Stimulated activated CD8-positive, alpha-beta memory T cell treated with anti-CD3 and anti-CD28 coated beads, Interleukin-2, amount 100 ng/mL, for 48 hours (primary cell): ENCODE measurements around the gene CFAP54.
"Not testable (repeated sequence)": the region's sequence is repeated elsewhere in the genome, so short reads cannot be mapped to it uniquely, and the experiment has no call there.

ENCODE experiments used
- DNase-seq, 2 donors: peaks; one replicate each; pipeline ENCODE4 v3.0.0-alpha.2; 2020; ENCODE audit warnings: low read depth in 2 of 2

The CFAP54 gene

DNA sequence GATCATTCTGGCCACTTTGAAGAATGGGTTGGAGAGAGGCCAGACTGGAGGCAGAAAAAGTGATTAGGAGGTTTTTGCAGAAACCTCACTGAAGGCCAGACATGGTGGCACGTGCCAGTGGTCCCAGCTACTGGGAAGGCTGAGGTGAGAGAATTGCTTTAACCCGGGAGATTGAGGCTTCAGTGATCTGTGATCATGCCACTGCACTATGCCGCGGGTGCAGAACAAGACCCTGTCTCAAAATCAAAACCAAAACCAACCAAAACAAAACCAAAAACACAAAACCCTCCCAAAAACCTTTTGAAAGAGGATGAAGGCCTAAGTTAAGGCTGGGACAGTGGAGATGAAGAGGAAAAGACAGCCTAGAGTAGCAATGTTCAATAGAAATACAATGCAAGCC is 15.2 kb upstream of the CFAP54 start:
- no peak for DNase-seq

- DNase-seq = no peak
Measured at GRCh38 chr12:96478011-96478410, 11.4 kb upstream of the CFAP54 start.

DNA sequence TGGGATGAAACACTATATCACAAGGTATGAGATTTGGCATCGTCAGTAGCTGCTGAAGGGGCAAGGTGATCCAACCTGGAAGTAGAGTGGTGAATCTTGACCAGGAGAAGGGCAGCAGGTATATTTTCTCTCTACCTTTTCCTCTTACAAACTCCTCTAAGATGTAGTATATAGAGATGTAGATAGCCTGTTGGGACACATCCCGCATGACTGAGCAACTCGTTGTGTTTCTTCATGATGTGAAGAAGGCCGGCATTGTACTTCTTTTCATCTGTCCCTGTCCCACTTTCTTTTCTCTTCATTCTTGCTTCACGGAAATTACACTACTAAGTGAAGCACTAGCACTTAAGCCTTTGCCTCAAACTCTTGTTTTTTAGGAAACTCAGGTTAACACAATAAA is 7.3 kb upstream of the CFAP54 start:
- no peak for DNase-seq

DNA sequence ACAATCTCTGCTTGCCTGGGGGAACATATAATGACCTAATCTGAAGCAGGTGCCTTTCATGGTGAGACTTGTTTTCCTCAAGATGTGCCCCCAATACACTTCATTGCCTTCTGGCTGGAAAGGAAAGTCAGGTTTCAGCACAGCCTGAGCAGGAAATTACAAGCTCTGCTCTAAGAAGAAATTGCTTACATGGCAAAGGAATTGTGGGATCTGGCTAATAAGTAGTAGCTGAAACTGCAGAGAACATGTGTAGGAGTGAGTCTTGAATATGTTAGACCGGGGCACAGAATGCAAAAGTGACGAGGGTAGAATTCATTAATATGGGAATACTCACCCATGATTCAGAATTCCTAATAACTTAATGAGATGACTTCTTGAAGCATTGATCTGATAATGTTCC is 6.3 kb upstream of the CFAP54 start:
- no peak for DNase-seq

- DNase-seq = no peak
Measured at GRCh38 chr12:96486751-96487613, 2.4 kb upstream of the CFAP54 start.

GRCh38 chr12:96487634-96488033 is 1.7 kb upstream of the CFAP54 start:
- DNase-seq = no peak

DNA sequence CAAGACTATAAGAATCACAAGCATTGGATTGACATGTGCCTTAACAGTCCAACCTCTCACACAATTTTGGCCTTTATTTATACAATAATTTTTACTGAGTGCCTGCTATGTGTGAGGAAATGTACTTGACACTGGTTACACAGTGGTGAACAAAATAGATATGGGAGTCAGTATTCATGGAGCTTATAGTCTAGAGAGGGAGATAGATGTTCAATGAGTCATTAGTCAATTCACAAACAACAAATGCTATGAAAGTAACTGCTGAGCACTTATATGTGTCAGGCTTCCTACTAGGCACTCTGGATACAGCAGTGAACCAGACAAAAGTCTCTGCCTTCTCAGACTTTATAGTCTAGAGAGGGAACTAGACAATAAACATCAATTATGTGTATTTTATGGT is 3.7 kb downstream of the CFAP54 start:
- DNase-seq = no peak

DNA sequence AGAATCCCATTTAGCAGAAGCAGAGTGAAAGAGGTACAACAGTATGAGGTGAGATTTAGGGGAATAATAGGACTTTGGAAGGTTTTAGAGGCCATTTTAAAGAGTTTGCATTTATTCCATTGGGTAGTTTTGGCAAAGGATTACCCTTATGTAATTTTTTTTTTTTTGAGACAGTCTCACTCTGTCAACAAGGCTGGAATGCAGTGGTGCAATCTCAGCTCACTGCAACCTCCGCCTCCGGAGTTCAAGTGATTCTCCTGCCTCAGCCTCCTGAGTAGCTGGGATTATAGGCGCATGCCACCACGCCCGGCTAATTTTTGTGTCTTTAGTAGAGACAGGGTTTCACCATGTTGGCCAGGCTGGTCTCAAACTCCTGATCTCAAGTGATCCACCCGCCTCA is 4.8 kb downstream of the CFAP54 start:
- DNase-seq = not testable (repeated sequence)

GRCh38 chr12:96495155-96495554 is 5.8 kb downstream of the CFAP54 start:
- DNase-seq = no peak

DNA sequence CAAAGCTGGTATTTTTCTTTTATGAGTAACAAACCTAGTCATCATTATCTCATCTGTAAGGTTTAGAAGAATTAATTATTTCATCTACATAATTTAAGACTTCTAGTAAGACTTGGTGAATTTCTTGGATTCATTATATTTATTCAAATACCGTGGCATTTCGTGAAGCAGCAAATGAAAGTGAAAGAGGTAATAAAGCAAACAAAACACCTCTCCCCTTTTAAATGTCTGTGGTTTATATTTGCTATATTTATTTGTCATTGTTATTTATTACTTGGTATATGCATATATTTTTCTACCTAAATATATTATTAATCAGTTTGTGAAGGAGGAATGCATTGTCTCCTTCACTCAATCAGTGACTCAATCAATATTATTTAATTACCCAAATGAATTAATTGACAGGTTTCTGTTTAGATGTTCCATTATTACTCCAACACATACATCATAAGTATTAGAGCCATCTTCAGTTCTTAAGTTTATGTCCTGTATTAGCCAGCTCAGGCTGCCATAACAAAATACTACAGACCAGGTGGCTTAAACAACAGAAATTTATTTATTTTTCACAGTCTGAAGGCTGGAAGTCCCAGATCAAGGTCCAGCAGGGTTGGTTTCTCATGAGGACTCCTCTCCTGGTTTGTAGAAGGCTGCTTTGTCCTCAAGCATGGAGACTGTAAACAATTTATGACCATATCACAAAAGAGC is 6.6 kb downstream of the CFAP54 start:
- DNase-seq = no peak

GRCh38 chr12:96496944-96497343 is 7.6 kb downstream of the CFAP54 start:
- DNase-seq = no peak

DNA sequence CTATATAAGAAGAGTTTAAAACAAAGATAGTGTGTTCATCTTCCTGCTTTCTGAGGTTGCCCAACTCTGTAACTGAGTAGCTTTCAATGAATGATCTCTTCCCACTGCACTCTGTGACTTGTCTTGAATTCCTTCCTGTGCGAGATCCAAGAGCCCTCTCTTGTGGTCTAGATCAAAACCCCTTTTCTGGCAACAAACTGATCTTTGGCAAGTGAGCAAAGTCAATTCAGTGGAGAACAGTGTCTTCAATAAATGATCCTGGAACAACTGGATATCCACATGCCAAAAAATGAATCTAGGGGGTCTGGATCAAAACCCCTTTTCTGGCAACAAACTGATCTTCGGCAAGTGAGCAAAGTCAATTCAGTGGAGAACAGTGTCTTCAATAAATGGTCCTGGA is 8.5 kb downstream of the CFAP54 start:
- no peak for DNase-seq

- no peak for DNase-seq
Measured at GRCh38 chr12:96500693-96501092, 11.3 kb downstream of the CFAP54 start.

DNA sequence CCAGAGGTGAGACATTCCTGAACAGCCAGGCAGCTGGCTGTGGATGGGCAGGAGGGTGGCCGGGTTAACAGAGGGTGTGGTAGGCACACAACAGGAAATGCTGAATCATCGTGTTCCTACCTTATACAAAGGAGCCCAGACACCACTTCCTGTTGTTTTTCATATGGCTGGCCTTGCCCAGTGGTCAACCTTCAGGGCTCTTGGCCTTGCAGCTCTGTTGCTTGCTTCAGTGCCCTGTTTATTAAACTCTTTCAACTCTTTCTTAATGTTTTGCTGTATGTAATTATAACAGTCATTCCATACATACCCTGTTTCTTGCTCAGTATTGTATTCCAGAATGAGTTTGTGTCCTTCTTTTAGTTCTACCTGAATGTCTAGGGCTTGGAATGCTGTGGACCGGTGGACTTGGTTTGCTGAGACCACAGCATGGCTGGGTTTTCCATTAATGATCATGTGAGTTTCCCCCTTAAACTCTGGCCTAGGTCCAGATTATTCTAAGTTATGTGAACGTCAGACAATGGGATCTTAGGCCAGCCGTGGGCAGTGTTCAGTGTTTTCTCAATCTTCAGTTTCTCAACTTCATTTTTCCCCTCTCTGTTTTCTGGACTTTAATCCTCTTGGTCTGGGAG is 11.9 kb downstream of the CFAP54 start:
- DNase-seq = no peak

DNA sequence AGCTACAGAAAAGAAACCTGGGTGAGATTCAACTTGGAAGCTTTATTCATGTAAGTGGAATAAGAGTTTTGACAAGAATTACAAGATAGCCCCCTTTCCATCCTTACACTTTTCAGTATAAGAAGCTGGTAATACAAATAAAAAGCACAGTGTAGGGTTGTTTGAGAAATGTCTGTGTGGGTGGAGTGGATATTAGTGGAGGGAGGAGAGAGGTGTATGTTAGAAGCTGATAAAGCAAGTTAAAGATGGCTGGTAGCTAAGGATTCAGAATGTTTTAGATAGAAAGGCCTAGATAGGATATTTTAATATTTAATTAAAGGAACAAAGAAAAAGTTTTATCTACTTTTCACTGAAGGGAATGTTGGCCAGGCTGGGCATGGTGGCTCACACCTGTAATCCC is 12.5 kb downstream of the CFAP54 start:
- no peak for DNase-seq

GRCh38 chr12:96502477-96502876 is 13.1 kb downstream of the CFAP54 start:
- no peak for DNase-seq

DNA sequence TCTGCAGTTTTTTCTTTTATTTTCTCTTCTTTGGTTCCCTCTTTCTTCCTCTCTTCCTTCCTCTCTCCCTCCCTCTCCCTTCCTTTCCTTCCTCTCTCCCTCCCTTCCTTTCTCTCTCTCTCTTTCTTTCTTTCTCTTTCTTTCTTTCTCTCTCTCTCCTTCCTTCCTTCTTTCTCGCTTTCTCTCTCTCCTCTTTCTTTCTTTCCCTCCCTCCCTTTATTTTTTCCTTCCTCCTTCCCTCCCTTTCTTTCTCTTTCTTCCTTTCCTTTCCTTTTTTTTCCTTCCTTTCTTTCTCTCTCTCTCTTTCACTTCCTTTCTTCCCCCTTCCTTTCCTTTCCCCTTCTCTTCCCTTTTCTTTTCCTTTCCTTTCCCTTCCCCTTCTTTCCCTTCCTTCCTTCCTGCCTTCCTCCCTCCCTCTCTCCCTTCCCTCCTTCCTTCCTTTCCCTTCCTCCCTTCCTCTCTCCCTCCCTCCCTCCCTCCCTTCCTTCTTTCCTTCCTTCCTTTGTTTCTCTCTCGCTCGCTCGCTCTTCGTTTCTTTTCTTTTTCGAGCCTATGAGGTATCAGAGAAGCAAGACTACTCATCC is 13.7 kb downstream of the CFAP54 start:
- no peak for DNase-seq

- DNase-seq = no peak
Measured at GRCh38 chr12:96503976-96504375, 14.6 kb downstream of the CFAP54 start.

DNA sequence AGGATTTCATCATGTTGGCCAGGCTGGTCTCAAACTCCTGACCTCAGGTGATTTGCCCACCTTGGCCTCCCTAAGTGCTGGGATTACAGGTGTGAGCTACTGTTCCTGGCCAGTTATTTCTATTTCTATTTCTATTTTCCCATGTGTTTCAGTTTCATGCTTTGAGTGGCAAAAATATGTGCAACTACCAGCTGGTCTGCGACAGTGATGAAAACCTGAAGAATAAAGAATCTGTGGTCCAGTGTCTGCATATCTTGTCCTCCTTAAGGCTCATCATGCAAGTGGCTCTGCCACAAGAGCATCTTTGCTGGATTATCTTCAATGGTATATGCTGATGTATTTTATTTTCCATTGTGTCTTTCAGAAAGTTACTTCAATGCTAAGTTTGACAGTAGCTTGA is 17.4 kb downstream of the CFAP54 start:
- no peak for DNase-seq

- DNase-seq = no peak
Measured at GRCh38 chr12:96510306-96510764, 21.0 kb downstream of the CFAP54 start.

DNA sequence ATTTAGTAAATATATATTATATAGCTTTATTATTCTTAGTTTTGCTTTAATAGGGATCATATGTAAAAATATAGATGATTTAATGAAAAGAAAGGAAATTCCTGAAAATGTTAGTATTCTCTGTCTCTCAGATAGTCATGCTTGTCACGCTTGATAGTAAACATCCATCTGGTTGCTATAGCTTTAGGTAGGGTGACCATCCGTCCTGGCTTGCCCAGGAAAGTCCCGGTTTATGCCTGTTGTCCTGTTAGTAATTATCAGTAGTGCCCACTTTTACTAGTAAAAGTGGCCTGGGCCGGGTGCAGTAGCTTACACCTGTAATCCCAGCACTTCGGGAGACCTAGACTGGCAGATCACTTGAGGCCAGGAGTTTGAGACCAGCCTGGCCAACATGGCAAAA is 23.8 kb downstream of the CFAP54 start:
- no peak for DNase-seq

DNA sequence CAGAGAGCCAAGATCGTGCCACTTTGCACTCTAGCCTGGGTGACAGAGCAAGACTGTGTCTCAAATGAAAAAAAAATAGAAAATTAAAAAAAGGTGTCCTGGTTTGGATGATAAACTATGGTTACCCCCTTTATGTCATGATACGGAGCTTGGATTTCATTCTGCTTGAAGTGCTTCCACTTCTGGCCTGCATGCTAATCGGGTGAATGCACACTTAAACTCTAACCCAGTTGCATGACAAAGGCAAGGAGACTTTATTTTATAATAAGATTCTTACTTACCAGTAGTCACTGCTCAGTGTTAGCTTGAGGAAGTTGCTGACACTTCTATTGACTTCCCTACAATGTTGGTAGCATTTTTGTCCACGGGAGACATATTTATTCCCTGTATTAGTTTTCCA is 24.3 kb downstream of the CFAP54 start:
- no peak for DNase-seq
